OCI-LY7 (cell line): ENCODE data around the gene PCED1B. TPM values are rescaled to one million over a fixed set of nuclear protein-coding genes. Genes with fewer than 3 reads are reported as not detected.

Experiments used
- BruUV-seq: library from RNA; stranded (reverse); fragments of 400-500 nt; replicated peaks from 2 replicates; lab custom pipeline; 2021; lab: Mats Ljungman, UMichigan
- CTCF ChIA-PET: fragments of 300-600 bp; sonication (Branson Sonifier 250); formaldehyde crosslinking; loops from one replicate; lab custom pipeline; 2022; ENCODE audit warnings: antibody characterized with exemption; ENCODE audit not compliant: unreplicated experiment; lab: Charles Lee
- POLR2A ChIA-PET: fragments of 300-600 bp; sonication (Branson Sonifier 250); formaldehyde crosslinking; loops from one replicate; lab custom pipeline; 2022; ENCODE audit warnings: antibody characterized with exemption; lab: Charles Lee
- DNase-seq: peaks from one replicate; pipeline ENCODE4 v3.0.0-alpha.2; 2015; ENCODE audit warnings: low spot score
- H2AFZ ChIP-seq: fragments of 200-600 bp; sonication (generic), shearing (Covaris generic); 2 replicates; pipeline ENCODE4 v1.6.1; 2014; ENCODE audit warnings: mild to moderate bottlenecking, antibody characterized with exemption, low read length, moderate library complexity
- H3K27ac ChIP-seq: fragments of 200-600 bp; sonication (generic); 2 replicates; pipeline ENCODE4 v1.5.1; 2014; ENCODE audit warnings: mixed run types, low read depth, mild to moderate bottlenecking, moderate library complexity, low read length, inconsistent platforms; ENCODE audit not compliant: poor library complexity, severe bottlenecking
- H3K36me3 ChIP-seq: fragments of 200-600 bp; sonication (generic); 2 replicates; pipeline ENCODE4 v1.6.1; 2014; ENCODE audit warnings: mild to moderate bottlenecking, antibody characterized with exemption, low read length, moderate library complexity, mixed read lengths; ENCODE audit not compliant: insufficient read depth
- H3K4me1 ChIP-seq: fragments of 200-600 bp; sonication (generic); 2 replicates; pipeline ENCODE4 v1.5.1; 2014; ENCODE audit warnings: mild to moderate bottlenecking, low read length; ENCODE audit not compliant: insufficient read depth, poor library complexity, severe bottlenecking
- H3K4me2 ChIP-seq: fragments of 200-600 bp; sonication (generic); 2 replicates; pipeline ENCODE4 v1.6.1; 2014; ENCODE audit warnings: mild to moderate bottlenecking, low read length
- H3K4me3 ChIP-seq: fragments of 200-600 bp; sonication (generic); 2 replicates; pipeline ENCODE4 v1.5.1; 2014; ENCODE audit warnings: mild to moderate bottlenecking, low read depth, low read length; ENCODE audit not compliant: poor library complexity, severe bottlenecking
- H3K79me2 ChIP-seq: fragments of 200-600 bp; sonication (generic); 2 replicates; pipeline ENCODE4 v1.6.1; 2016; ENCODE audit warnings: low read depth, mild to moderate bottlenecking, low read length, moderate library complexity, mixed read lengths; ENCODE audit not compliant: insufficient read depth
- H3K9me2 ChIP-seq: fragments of 200-600 bp; sonication (generic); 2 replicates; pipeline ENCODE4 v1.6.1; 2016; ENCODE audit warnings: mild to moderate bottlenecking, low read length, mixed read lengths; ENCODE audit not compliant: insufficient read depth
- H3K9me3 ChIP-seq: fragments of 200-600 bp; sonication (generic); 2 replicates; pipeline ENCODE4 v1.6.1; 2014; ENCODE audit warnings: mild to moderate bottlenecking, mixed run types, low read length, mixed read lengths
- H4K20me1 ChIP-seq: fragments of 200-600 bp; sonication (generic); 2 replicates; pipeline ENCODE4 v1.6.1; 2014; ENCODE audit warnings: mild to moderate bottlenecking, antibody characterized with exemption, low read length, moderate library complexity, mixed read lengths; ENCODE audit not compliant: insufficient read depth
- CTCF ChIP-seq: fragments of 200-600 bp; sonication (generic); conservative IDR thresholded peaks from 2 replicates; pipeline ENCODE4 v1.5.1; 2014; ENCODE audit warnings: mild to moderate bottlenecking, antibody characterized with exemption, low read length, moderate library complexity, mixed read lengths
- EZH2phosphoT487 ChIP-seq: fragments of 200-600 bp; sonication (generic); IDR thresholded peaks from 2 replicates; pipeline ENCODE4 v1.6.1; 2018; ENCODE audit warnings: low read depth, borderline replicate concordance, mild to moderate bottlenecking, mixed run types, antibody characterized with exemption, low read length, moderate library complexity, mixed read lengths
- intact Hi-C: fragments of 100-400 bp; cut with micrococcal nuclease; formaldehyde crosslinking; loops from one replicate; pipeline ENCODE4 v1.10.0; 2022; ENCODE audit not compliant: unreplicated experiment
- total RNA-seq, 2 experiments: library from RNA; depleted of rRNA in 1 of 2; stranded (reverse); fragments of >200 nt in 1 of 2; shearing (Covaris generic) in 1 of 2; gene quantifications; 2 replicates each; pipeline ENCODE4 v1.2.3, GENCODE V29; 2014 to 2022

Gene PCED1B
- total RNA-seq, 2 experiments from 2014 or later: 8.4 to 24.3 TPM

GRCh38 chr12:47271800-47272239, 192.4 kb downstream of the PCED1B start:
- intact Hi-C loops: no loop called here
- no peak overlapping the region for H2AFZ ChIP-seq
- TF ChIP-seq CTCF (no peak), EZH2phosphoT487 (no peak)

DNA sequence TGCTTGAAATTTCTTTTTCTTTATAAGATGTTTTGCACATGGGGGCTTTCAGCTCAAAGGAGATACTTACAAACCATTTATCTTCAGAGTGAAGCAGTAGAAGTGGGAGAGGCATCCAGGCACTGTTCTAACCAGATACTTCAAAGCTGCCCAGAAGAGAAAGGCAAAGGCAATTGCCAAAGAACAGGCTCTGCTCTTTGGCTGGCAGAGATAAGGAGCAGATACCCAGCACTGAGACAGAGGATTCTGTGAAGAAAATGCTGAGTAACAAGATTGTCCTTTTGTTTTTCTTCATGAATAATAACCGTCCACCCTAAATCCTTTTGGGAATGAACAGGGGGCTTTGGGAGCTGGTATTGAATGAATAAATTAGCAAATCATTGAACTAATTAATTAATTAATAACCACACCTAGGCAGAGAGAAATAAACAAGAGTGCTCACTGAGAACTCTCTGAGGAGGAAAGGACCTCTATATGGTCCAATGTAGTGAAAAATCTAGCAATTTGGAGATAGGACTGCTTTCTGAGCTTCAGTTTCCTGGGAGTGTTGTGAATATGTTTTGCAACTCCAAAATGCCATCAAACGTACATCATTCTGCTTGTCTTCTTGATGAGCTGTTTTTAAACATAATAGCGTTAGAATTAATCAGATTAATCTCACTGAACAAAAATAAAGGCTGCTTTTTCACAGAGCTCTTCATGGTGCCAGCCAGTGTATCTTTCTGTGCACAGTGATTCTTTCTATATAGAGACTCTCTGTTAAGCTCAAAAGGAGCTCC, 193.2 kb downstream of the PCED1B start:
- Histone ChIP-seq H3K4me1 (peaks cover 67% of the 10 kb centered on the region), H2AFZ (no peak overlapping the region), H3K4me2 (no peak overlapping the region), H3K79me2 (no peaks in the 10 kb centered on the region), H3K9me2 (no peaks in the 10 kb centered on the region), H4K20me1 (no peaks in the 10 kb centered on the region), H3K27ac (no peak overlapping the region), H3K36me3 (peaks cover 4% of the 10 kb centered on the region; the same call in 1 of the 2 replicates), H3K9me3 (peaks cover 10% of the 10 kb centered on the region; the same call in 1 of the 2 replicates), H3K4me3 (no peak overlapping the region)
- POLR2A ChIA-PET: interaction anchor here (0.6 to 1.7 kb wide), 5 partner anchors 12 to 135 kb away, joined by 3 to 8 read pairs (median 5); no protein-coding TSS in a partner anchor
- CTCF ChIA-PET: no interaction called here
- no peak for DNase-seq
- no peak for TF ChIP-seq EZH2phosphoT487
- TF ChIP-seq CTCF: no peak
- intact Hi-C loops: no loop called here
- BruUV-seq: no TSS peak

More at GRCh38 chr12:47271800-47272239, 192.4 kb downstream of the PCED1B start:
- ChIA-PET POLR2A (interaction anchor here (0.5 to 1.7 kb wide), 5 partner anchors 9 to 65 kb away, joined by 5 to 10 read pairs (median 6); no protein-coding TSS in a partner anchor), CTCF (no interaction called here)
- H3K4me1 ChIP-seq: peaks cover 59% of the 10 kb centered on the region
- H3K9me2 ChIP-seq: no peaks in the 10 kb centered on the region
- DNase-seq: no peak
- no peak overlapping the region for H3K4me3 ChIP-seq
- no peak overlapping the region for H3K4me2 ChIP-seq
- H3K36me3 ChIP-seq: peaks cover 4% of the 10 kb centered on the region; the same call in 1 of the 2 replicates
- H3K9me3 ChIP-seq: peaks cover 14% of the 10 kb centered on the region; the same call in 1 of the 2 replicates
- H3K27ac ChIP-seq: no peak overlapping the region
- no peaks in the 10 kb centered on the region for H3K79me2 ChIP-seq
- H4K20me1 ChIP-seq: no peaks in the 10 kb centered on the region
- BruUV-seq: no TSS peak

GRCh38 chr12:47273191-47273626, 193.8 kb downstream of the PCED1B start:
- CTCF ChIA-PET: no interaction called here
- Histone ChIP-seq H3K9me2 (no peaks in the 10 kb centered on the region), H3K9me3 (peaks cover 4% of the 10 kb centered on the region; the same call in 1 of the 2 replicates), H3K4me1 (peaks cover 68% of the 10 kb centered on the region), H2AFZ (no peak overlapping the region), H3K27ac (no peak overlapping the region), H3K36me3 (peaks cover under 1% of the 10 kb centered on the region; the same call in 1 of the 2 replicates), H3K4me3 (no peak overlapping the region), H3K4me2 (no peak overlapping the region), H4K20me1 (no peaks in the 10 kb centered on the region), H3K79me2 (no peaks in the 10 kb centered on the region)
- POLR2A ChIA-PET: interaction anchor here (1.2 to 1.7 kb wide), 4 partner anchors 12 to 66 kb away, joined by 3 to 8 read pairs (median 6); no protein-coding TSS in a partner anchor
- TF ChIP-seq CTCF (no peak), EZH2phosphoT487 (no peak)
- no peak for DNase-seq
- intact Hi-C loops: no loop called here
- no TSS peak for BruUV-seq
